NOMO-1 treated with DMSO at 0.1 percent for 48 hours (cell line): ENCODE data around the gene IGF1.

Experiments
- DNase-seq: peaks from one replicate; lab custom pipeline; 2025; ENCODE audit not compliant: unreplicated experiment; lab: John Stamatoyannopoulos, UW

Gene IGF1

DNA sequence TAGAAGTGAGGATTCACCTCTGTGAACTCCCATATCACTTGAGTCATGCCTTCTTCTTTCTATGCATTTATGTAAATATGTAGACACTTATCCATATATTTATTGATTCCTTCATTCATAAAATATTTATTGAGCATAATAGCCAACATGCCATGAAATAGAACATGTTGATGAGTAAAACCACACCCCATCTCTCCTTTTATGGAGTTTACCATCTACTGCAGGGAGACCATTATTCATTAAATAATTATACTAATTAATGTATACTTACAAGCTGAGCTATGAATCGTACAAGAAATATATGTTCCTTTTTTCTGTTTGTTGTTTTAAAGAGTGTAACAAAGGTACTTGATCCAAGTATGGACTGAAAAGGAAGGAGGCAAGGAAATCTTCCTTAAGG lies 17.4 kb upstream of the IGF1 start:
- no peak for DNase-seq

DNA sequence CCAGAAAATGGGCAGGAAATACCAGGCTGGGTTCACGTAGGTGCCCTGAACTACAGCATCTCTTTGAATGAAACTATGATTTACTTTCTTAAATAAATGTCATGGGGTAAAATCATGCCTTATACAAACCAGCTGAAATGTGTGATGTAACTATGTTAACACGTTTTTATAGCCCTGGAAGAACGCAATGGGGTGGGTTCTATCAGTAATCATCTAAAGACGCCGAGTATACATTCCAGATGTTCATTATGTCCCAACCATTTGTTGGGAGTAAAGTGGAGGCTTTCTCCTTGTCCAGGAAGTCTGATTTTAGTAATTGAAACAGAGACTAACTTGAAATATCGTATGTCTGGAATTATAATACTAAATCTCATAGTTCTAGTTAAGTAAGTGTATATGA lies 16.2 kb upstream of the IGF1 start:
- no peak for DNase-seq

DNA sequence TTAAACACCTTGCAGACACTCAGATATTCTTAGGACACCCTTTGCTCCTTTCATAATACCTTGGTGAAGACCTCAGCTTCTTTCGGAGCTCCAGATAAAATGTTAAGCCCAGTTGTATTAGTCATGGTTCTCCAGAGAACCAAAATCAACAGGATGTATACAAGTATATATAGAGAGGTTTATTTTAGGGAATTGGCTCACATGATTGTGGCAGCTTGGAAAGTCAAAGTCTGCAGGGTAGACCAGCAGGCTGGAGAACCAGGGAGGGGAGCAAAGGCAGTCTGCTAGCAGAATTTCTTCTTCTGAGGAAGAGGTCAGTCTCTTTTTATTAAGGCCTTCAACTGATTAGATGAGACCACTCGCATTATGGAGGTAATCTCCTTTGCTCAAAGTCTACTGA lies 6.9 kb upstream of the IGF1 start:
- no peak for DNase-seq

DNA sequence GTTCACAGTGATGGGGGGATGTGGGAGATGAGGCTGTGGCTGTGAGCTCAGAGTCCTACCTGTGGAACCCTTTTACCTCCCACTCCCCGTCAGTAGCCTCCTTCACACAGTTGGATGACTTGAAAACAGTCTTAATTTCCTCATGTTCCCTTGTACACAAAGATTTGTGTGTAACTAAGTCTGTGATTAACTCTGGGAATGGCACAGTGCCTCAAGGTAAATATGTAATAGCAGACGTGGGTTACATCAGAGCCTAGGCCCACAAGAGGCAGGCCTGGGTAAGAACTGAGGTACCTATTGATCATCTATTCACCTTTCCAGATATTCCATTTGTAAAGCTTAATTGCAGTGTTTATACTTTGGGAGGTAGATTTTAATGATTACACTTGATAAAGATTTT lies 5.8 kb upstream of the IGF1 start:
- no peak for DNase-seq

DNA sequence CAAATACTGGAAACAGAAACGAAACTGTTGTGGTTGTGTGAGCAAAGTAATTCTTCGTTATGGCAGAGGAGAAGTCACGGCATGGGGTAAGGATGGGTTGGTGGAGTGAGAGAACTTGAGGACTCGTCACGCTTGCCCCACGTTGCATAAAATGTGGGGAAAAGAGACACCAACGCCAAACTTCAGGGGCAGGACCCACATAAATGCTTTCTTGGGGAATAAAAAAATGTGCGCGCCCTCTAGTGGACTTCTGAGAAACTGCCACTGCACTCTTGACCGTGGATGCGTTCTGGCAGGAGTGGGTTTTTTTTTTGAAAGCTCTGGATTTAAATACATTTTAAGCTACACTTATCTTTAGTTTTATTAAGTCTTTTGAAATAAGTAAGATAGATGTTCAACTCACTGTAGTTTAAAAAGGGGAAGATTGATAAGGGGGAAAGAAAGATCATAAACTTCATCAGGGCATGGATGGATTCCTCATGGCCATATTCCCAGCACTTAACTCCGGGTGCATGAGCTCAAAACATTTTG lies 4.1 kb upstream of the IGF1 start:
- DNase-seq, result peak; percentile 95

DNA sequence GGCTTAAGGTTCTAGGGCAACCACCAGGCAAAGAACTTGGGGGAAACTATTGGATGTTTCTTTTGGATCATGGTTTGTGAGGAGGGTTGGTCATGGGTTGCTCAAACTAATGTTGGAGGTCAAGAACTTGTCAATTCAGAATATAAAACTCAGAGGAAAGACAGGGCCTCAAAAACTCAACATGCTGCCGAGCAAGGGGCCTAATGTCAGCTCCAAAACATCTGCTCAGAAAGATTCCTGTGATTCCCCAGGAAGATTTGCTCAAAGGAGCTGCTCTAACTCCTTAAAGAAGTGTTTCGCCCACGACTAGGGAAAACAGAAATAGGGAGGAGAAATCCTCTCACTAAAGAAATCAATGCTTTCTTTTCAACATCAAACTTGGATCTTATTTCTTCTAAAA lies 3.7 kb upstream of the IGF1 start:
- DNase-seq, result no peak

DNA sequence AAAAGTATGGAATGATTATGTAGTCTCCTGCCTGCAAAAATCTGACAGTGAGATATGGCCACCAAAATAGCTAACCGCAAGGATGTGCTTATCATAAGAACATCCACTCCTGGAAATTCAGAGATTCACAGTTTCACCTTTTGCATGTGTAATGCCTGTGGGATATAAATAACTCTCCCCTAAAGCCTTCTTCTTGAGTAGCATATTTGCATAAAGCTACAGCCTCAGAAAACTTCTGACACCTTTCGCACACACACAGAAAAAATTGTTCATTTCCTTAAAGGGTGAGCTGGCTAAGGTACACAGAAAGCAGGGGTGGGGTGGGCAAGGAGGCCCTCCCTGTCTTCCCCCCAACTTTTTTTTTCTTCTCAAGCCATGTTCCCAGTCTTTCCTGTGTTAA lies 3.1 kb upstream of the IGF1 start:
- peak; percentile 10 for DNase-seq

DNA sequence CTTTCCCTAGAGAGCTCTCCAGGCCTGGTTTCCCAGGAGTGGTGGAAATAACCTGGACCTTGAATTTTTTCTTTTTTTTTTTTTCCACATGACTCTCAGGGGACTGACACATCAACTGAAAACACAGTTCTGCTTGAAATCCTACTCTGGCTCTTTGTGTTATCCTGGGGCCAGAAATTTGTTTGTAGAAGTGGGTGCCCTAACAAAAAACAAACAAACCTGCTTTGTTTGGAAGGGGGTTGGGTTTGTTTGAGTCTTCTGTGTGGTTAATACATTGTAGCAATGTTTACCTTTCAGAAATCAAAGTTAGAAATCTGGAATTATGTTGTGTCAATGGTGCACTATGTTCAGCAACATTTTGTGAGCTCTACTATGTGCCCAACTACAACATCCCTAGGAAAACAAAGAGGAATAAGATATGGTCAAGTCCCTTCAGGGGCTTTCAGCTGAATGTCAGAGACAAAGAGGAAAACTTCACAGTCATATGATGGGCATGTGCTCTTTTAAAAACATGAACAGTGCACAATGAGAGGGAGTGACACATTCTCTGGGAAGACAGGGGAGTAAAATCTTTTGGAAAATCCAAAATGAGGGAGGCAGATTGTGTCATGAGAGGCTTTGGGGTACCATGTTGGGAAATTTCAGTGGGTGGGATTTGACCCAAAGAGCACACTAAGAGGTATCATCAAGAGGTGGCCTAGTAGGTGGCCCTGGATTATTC lies 1.5 kb upstream of the IGF1 start:
- DNase-seq, result no peak

DNA sequence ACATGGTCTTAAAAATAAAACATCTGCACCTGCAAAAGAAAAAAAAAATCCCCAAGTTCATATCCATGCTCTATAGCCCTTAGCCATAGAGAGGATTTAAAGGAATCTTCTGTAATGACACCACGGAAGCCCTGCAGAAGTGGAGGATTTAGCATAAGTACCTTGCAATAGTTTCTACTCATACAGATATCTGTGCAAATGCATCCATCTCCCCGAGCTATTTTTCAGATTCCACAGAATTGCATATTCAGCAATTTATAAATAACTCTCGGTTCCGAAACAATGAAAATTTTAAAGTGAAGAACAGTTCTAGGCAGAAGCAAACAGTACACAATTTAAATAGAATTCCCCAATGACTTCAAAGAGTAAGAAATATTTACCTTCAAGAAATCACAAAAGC lies 424 bp downstream of the IGF1 start:
- no peak for DNase-seq

DNA sequence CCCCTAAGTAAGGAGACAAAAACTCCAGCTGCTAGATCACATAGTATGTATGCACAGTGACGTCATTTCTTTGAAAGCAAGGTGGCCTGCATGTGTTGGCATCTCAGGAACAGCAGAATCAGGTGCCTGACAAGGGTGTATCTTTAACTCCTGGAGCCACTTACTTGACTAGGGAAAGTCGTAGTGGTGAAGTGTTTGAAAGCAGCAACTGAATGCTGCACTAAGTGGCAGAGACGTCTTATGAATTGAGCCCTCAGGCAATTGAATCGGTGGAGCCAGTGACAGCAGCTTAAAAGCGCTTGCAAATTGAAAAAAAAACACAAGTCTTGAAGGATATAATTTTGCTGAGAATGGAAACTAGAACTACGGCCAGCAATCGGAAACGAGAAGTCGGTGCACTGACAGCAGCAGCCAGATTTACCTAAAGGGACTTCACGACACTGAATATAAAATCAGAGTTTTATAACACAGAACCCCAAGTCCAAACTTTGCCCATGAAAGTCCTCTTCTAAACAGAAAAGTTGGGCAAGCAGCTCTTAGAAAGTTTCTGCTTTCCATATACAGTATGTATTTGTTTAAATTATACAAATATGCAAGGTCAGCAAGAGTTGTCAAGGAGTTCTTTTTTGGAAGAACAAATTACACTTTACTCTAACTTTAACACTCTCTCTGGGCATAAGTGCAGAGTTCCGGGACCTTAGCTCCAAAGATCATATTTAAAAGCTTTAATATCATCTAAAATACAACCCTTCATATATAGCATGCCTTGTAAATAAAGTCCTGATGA lies 1.1 kb downstream of the IGF1 start:
- DNase-seq, result peak; percentile 62

DNA sequence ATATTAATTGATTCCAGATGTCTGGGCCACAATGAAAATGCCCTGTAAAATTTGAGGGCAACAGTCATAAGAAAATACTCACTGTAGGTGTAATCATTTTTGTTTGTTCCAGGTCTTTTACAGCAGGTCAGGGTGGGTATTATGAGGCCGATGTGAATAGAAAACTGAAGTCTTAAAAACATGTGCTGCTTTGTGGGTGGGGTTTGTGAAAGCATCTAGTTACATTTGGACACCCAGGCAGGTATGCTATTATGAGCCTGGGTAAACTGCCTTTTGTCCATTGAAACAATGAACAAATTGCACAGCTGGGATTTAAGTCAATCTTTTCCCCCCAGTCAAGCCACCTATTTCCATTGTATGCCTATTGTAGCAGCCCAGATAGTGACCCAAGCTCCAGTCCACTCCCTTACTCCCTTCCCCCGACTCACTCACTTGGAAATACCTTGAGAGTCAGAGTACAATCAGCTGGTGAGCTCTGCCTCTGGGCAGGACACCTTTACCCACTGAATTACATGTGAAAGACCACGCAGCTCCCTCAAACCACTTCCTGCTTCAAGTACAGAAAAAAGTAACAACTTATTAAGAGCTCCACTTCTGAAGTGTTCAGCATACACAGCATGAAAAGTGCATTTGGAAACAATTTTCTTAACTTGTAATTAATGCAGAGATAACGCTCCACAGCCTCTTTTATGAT lies 1.8 kb downstream of the IGF1 start:
- peak; percentile 38 for DNase-seq

DNA sequence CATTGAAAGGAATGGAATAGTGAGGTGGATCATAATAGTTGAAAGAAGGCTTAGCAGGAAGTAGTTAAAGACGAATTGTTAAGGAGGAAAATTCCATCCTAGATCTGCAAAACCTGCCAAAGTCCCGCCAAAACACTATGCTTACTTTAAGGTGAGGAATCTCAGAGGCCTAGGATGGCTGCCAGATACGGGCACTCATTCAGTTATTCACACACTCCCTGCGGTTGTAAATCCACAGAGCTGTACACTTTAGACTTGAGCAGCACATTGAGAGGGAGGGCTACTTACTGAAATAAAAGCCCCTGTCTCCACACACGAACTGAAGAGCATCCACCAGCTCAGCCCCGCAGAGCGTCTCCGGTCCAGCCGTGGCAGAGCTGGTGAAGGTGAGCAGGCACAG lies 5.0 kb downstream of the IGF1 start:
- no peak for DNase-seq

DNA sequence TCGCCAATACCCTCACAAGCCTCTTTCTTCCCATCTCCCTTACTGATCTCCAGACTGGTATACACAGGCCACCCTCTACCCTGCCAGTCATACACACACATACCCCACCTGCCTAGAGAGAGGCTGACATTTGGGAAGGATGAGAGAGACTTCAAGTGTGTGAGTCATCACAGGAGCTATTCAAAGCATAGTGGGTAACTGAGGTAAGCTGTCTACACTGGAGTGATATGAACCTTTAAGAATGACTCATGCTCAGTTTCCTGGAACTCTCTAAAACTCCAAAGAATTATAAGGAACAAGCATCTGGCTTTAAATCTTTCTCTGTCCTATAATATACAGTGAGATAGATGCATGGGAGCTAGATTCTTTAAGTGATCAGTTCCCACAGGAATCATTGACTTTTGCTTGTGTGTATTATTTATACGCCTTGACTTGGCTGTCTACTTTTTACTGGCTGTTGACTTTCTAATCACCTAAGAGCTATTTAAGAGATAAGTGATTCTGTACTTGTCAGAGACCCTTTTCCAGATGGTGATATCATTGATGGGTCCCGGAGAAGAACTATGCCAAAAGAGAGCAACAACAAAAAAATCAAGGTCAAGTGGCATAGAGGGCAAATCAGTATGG lies 5.8 kb downstream of the IGF1 start:
- DNase-seq, result no peak

DNA sequence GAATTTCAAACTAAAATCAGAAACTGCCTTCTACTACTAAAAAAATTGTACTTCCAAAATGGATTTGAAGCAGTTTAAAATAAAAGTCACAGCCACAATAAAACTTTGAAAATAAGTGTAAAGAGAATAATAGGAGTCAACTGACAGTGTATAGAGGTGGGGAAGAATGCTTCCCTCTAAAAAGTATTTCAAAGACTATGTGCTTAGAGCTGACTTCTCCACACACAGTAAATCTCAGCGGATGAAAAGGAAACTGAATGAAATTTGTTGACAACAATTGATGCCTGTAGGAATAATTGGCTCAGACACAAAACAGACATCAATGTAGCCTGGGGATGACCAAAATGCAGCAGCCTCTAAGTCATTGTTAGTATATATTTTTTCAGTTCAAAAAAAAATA lies 7.9 kb downstream of the IGF1 start:
- DNase-seq, result no peak

DNA sequence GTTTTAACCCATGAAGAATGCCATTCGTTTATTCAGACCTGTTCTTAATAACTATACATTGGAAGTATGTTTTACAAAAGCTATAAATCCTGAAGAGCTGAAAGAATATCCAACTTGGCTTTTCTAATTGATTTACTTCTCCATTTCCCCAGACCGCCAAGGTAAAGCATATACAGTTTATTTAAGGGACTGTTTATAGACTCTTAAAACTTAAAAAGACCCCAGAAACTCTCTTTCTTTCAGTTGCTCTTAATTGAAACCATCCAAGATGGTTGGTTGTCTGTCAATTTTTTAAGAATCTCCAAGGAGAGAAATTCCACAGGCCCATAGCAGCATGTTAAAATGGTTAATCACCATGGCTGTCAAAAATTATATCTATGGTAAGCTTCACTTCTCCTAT lies 8.8 kb downstream of the IGF1 start:
- DNase-seq, result no peak

DNA sequence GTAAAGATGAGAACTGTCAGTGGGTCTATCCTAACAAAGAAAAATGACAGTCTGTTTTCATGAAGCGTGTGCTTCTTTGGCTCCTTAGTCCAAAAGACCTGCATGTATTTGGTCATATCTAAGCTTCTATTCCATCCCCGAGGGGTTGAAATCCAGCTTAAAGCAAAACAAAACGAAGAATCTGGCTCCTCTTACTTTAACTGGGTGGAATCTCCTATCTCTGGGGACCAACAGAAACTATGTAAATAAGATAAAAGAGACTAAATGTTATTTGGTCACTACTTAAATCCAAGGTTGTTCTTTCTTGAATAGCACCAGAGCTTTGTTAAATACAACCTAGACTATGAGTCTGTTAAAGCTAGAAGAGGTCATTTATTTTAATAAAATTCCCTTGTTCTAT lies 9.4 kb downstream of the IGF1 start:
- no peak for DNase-seq

DNA sequence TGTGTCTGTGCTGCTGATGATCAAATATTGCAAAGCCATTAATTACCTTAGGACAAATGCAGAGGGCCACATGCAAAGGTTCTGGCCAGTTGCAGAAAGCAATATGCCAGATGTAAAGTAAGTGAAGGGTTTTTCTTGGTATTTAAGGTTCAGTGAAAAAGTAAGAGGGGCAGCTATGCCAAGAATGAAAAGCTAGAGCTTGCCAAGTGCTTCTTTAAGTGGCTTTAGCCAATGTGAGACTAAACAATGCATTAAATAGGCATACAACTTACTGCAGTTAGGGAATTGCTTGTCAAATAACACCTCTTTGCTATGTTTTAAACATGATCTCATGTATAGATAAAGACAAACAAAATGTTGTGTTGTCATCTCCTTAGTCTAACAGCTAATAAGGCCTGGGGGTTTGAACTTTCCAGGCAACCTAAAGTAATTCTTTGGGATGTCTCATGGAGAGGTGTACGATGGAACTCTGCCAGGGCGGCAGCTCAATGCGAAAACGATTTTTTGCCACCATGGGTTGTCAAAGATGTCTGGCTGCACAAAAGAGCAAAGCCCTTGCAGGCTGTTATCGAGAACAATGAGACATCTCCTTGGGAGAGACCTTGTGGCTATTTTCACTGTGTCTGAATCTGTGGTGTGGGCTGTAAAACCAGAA lies 12.0 kb downstream of the IGF1 start:
- no peak for DNase-seq

DNA sequence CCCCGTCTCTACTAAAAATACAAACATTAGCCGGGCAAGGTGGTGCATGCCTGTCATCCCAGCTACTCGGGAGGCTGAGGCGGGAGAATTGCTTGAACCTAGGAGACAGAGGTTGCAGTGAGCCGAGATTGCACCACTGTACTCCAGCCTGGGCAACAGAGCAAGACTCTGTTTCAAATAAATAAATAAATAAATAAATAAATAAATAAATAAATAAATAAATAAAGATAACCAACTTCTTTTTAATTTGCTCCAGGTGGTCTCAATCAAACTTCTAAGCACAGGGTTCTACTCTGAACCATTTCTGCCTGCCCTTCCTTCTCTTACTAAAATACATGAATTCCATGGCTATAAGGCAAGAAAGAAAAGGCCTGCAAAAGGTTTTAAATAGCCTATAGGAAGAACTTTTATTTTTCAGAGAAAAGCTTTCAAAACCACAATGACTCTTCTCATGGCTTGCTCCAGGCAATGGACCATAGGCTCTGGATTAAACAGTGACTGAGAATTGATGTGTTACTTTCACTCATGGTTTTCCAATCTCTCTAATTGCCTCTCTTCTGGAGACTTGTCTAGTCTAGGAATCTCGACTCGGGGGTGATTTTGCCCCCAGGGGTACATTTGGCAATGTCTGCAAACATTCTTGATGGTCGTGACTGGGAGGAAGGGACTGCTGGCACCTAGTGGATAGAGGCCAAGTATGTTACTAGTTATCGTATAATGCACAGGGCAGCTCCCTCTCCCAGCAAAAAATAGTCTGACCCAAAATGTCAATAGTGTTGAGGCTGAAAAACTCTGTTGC lies 14.4 kb downstream of the IGF1 start:
- DNase-seq, result no peak

DNA sequence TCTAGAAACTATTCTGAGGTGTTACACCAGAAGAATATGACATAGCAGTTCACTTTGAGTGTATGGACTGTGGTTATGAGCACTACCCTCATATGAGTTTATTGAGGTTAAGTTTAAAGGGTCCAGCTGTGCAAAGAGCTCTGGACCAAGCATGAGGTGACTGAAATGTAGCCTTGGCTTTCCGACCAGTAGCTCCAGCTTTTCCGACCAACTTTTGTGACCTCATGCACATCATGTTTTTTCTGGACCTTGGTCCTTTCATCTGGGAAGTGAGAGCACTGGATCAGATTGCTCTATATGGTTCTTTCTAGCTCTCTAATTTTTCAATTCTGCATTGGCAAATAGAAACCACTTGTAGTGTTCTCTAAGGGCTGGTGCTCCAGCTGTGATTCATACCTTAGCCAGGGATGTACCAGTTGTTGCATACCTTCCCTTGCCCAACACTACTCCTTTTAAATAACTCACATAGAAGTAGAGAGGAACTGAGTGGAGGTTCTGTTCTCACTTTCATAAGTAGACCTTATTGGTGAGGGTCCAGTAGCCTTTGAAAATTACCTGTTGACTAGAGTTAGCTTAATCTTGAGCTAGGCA lies 16.6 kb downstream of the IGF1 start:
- DNase-seq, result no peak
